Measurements from ENCODE around the gene KRTAP10-2.
A peak's percentile ranks its signal among the peaks of the same experiment; 100 is the strongest.
"Not testable (repeated sequence)": the region's sequence is repeated elsewhere in the genome, so short reads cannot be mapped to it uniquely, and the experiment has no call there.

Gene KRTAP10-2

GRCh38 chr21:44511938-44512275 is 39.4 kb downstream of the KRTAP10-2 start:
- no peak for DNase-seq

- DNase-seq: no peak
These were observed 39.9 kb downstream of the KRTAP10-2 start for GRCh38 chr21:44511219-44511937.

GRCh38 chr21:44510508-44511218 is 40.6 kb downstream of the KRTAP10-2 start:
- DNase-seq: peak; percentile 83

GRCh38 chr21:44510109-44510507 is 41.2 kb downstream of the KRTAP10-2 start:
- no peak for DNase-seq

- no peak for DNase-seq
These were observed 41.8 kb downstream of the KRTAP10-2 start for GRCh38 chr21:44509539-44509938.

- no peak for DNase-seq
These were observed 42.4 kb downstream of the KRTAP10-2 start for GRCh38 chr21:44508711-44509445.

- DNase-seq: no peak
These were observed 42.9 kb downstream of the KRTAP10-2 start for GRCh38 chr21:44508426-44508710.

- no peak for DNase-seq
These were observed 43.5 kb downstream of the KRTAP10-2 start for GRCh38 chr21:44507673-44508425.

- DNase-seq: no peak
These were observed 44.7 kb downstream of the KRTAP10-2 start for GRCh38 chr21:44506279-44507255.

- no peak for DNase-seq
These were observed 45.5 kb downstream of the KRTAP10-2 start for GRCh38 chr21:44505673-44506278.

GRCh38 chr21:44503901-44504399 is 47.4 kb downstream of the KRTAP10-2 start:
- DNase-seq: no peak

GRCh38 chr21:44503006-44503889 is 48.1 kb downstream of the KRTAP10-2 start:
- not testable (repeated sequence) for DNase-seq

GRCh38 chr21:44502171-44502958 is 48.9 kb downstream of the KRTAP10-2 start:
- no peak for DNase-seq
